Pons (tissue), 1 donor: ENCODE results near the gene PTDSS2.
"Not testable (repeated sequence)": the region's sequence is repeated elsewhere in the genome, so short reads cannot be mapped to it uniquely, and the experiment has no call there.

Experiments used
- DNase-seq: peaks from one replicate; pipeline ENCODE4 v3.0.0-alpha.2; 2016; ENCODE audit warnings: low spot score

PTDSS2 gene

GRCh38 chr11:449889-450808 lies at the start of gene PTDSS2:
Gene PTDSS2 (plus strand): TSS chr11:450279. CDS start chr11:450456, 177 bp downstream.
- DNase-seq: peak; percentile 89

GRCh38 chr11:401196-401595 lies 48.9 kb upstream of the PTDSS2 start:
- DNase-seq: not testable (repeated sequence)

DNA sequence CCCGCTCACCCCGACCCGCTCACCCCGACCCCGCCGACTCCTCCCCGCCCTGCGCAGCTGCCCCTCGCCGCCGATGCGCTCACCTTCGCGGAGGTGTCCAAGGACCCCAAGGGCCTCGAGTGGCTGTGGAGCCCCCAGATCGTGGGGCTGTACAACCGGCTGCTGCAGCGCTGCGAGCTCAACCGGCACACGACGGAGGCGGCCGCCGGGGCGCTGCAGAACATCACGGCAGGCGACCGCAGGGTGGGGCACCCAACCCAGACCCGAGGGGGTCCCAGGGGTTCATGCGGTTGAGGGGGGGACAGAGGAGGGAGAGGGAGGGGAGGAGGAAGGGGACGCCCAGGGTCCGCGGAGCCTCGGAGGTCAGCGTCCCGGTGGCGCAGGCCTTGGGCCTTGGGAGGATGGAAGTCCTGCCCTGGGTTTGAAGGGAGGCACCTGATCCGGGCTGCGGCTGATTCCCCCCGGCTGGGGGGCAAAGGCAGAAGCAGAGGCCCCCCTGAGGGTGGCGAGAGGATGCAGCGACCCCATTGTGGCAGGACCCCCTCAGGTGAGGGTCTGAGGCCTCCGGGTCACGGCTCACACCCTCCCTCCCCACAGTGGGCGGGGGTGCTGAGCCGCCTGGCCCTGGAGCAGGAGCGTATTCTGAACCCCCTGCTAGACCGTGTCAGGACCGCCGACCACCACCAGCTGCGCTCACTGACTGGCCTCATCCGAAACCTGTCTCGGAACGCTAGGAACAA lies 46.9 kb upstream of the PTDSS2 start:
- DNase-seq: no peak

- DNase-seq: no peak
Observed at GRCh38 chr11:403761-404431, 46.2 kb upstream of the PTDSS2 start.

- no peak for DNase-seq
Observed at GRCh38 chr11:404551-405264, 45.4 kb upstream of the PTDSS2 start.

GRCh38 chr11:405323-405953 lies 44.6 kb upstream of the PTDSS2 start:
- DNase-seq: no peak

- no peak for DNase-seq
Observed at GRCh38 chr11:405954-406795, 43.9 kb upstream of the PTDSS2 start.

GRCh38 chr11:406796-407650 lies 43.1 kb upstream of the PTDSS2 start:
- peak; percentile 32 for DNase-seq

- DNase-seq: no peak
Observed at GRCh38 chr11:407651-408123, 42.4 kb upstream of the PTDSS2 start.

GRCh38 chr11:408154-409007 lies 41.7 kb upstream of the PTDSS2 start:
- no peak for DNase-seq

DNA sequence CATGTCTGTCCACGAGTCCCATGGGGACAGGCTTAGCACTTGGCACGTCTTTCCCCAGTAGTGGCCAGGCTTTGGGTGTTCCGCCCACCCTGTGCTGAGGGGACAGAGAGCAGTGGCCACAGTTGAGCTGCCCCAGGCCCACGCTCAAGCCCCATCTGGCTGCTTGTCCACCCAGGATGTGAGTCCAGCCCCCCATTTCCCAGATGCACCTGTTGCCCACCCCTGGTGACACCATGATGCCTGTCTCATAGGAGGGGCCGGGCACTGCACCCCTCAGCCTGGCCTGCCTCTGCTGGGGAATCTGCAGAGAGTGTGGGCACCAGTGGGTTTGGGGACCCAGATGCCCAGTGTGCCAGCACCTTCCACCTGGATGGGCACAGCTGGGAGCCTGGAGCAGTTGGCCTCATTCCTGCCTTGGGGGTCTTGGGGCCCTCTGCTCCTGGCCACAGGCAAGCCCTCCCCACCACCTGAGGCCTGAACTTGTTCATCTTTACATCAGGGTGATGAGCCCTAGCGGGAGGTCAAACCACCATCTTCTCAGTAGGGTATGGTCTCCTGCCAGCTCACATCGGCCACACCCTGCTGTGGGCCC lies 41.0 kb upstream of the PTDSS2 start:
- DNase-seq: no peak

DNA sequence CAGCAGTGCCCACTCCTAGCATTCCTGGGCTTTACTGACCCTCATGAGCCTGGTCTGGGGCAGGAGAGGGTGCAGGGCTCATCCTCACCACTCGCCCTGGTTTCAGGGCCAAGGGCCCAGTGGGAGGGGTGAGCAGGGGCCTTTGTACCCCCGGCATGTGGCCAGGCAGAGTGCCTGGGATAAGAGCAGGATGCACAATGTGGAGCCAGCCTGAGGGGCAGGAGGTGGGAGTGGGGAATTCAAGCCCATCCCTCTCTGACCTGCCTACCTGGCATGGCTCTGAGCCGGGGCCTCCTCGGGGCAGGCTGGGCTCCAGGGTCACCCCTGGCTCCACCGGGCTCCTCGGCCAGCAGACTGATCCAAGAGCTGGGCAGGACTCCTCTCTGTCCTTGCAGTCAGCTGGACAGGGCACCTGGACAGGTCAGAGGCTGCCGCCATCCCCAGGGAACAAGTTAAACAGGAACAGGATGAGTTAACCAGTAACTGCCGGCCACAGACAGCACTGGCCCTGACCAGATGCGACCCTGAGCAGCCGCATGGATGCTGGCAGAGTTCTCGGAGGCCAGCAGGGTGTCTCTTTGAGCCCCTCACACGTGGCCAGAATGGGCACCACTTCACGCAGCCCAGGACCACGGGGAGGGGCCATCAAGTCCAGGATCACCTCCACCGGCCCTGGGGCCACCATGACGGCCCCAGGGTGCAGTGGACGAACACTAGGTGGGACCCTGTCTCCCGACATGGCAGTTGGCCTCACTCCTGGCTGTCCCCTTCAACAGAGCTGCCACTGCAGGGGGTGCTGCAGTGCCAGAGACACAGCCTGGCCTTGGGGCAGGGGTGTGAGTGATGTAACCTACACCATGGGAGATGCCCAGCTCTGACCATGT lies 40.2 kb upstream of the PTDSS2 start:
- DNase-seq: no peak

GRCh38 chr11:410711-411110 lies 39.4 kb upstream of the PTDSS2 start:
- not testable (repeated sequence) for DNase-seq

GRCh38 chr11:411520-411919 lies 38.6 kb upstream of the PTDSS2 start:
- not testable (repeated sequence) for DNase-seq

DNA sequence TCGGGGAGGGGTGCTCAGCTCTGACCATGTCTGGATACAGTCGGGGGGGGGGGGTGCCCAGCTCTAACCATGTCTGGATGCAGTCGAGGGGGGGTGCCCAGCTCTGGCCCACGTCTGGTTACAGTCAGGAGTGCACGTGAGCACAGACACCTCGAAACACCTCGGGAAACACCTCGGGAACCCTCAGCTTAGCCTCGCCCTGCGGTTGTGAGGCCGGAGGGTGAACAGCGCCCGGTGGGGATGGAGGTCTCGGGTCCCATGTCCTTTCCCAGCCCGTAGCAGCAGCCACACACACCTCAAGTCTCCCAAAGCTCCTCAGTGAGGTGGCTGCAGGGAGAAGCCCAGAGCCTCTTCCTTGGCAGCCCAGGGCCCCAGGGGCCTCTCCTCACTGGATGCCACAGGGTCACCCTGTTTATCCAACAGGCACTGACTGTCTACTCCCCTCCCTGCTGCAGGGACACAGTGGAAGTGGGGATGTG lies 37.4 kb upstream of the PTDSS2 start:
- DNase-seq: no peak
